IPS-NIHi7 (cell line): ENCODE measurements around the gene GLT8D2.

ENCODE experiments used
- DNase-seq: peaks from one replicate; pipeline ENCODE4 v3.0.0; 2012; ENCODE audit warnings: mixed read lengths; ENCODE audit errors: extremely low spot score

GLT8D2 gene

DNA sequence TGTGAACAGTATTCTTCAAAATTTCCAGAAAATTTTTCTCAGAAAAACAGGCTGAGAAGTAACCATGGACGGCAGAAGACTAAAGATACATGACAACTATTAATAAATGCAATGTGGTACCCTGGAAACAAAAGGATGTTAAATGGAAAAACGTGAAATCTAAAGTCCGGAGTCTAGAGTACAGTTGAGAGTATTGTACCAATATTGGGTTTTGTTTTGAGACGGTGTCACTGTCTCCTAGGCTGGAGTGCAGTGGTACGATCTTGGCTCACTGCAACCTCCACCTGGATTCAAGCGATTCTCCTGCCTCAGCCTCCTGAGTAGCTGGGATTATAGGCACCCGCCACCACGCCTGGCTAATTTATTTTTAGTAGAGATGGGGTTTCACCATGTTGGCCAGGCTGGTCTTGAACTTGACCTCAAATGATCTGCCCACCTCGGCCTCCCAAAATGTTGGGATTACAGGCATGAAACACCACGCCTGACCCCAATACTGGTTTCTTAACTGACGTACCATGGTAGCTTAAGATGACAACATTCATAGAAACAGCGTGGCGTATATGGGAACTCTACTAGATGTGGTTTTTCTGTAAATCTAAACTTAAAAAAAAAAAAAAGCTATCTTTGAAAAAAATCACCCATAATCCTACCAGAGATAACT lies 101.1 kb downstream of the GLT8D2 start:
- DNase-seq: no peak

DNA sequence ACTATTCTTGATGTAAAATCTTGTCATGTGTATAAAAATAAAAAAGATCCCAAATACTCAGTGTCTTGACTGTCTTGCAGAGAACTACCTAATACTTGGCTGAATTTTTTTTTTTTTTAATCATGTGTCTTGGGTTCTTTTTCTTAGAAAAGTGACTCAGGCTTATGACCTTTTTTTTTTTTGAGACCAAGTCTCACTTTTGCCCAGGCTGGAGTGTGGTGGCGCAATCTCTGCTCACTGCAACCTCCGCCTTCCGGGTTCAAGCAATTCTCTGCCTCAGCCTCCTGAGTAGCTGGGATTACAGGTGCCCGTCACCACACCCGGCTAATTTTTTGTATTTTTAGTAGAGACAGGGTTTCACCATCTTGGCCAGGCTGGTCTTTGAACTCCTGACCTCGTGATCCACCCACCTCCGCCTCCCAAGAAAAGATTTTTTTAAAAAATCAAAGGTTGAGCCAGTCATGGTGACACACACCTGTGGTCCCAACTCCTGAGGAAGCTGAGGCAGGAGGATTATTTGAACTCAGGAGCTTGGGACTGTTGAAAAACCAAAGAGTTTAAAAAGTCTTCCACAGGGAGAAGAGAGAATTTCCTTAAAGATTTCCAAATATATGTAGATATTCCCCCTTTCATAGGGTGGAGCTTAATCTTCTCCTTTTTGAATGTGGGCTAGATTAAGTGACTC lies 102.0 kb downstream of the GLT8D2 start:
- DNase-seq: no peak

DNA sequence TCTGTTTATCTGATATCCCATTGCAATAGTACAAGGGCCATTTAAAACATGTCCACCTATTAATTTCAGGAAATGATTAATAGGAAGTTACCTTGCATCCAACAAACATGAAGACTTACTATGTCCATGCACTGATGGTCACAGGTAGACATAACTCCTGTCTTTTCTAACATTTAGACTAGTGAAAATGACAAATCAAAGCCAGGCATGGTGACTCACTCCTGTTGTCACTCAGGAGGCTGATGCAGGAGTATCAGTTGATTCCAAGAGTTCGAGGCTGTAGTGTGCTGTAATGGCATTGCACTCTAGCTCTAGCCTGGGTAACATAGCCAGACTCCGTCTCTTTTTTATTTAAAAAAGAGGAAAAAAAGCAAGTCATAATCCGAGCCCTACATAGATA lies 105.0 kb downstream of the GLT8D2 start:
- no peak for DNase-seq
